CD14-positive monocyte (primary cell): ENCODE results near the gene TSHZ2. TPM values are rescaled to one million over a fixed set of nuclear protein-coding genes. Genes with fewer than 3 reads are reported as not detected.

Source experiments
- DNase-seq, 3 donors: peaks; one replicate each; pipeline ENCODE4 v3.0.0-alpha.2; 2011 to 2022
- H2AFZ ChIP-seq: 2 replicates; pipeline ENCODE4 v1.6.0; 2012; ENCODE audit warnings: mild to moderate bottlenecking, low read depth, low read length, inconsistent platforms; ENCODE audit not compliant: insufficient read depth, poor library complexity, severe bottlenecking
- H3K27ac ChIP-seq, 2 donors: 1 replicate in 1 of 2; 2 replicates in 1 of 2; pipeline ENCODE4 v1.5.1; 2012 to 2013; ENCODE audit warnings: low read length in 2 of 2, control low read depth in 1 of 2, inconsistent platforms in 1 of 2, low read depth in 1 of 2, mild to moderate bottlenecking in 1 of 2
- H3K27me3 ChIP-seq, 2 donors: one replicate each; pipeline versions ENCODE4 v1.6.0 to v1.6.1; 2011 to 2013; ENCODE audit warnings: low read length in 2 of 2; ENCODE audit not compliant: control insufficient read depth in 2 of 2, insufficient read depth in 2 of 2
- H3K36me3 ChIP-seq, 2 donors: replicated peaks in 1 of 2; 1 replicate in 1 of 2; 2 replicates in 1 of 2; pipeline versions ENCODE4 v1.5.1 to v1.6.1; 2012 to 2013; ENCODE audit warnings: low read length in 2 of 2, control low read depth in 1 of 2, inconsistent platforms in 1 of 2, mild to moderate bottlenecking in 1 of 2; ENCODE audit not compliant: insufficient read depth in 2 of 2, control insufficient read depth in 1 of 2
- H3K4me1 ChIP-seq, 2 donors: 1 replicate in 1 of 2; 2 replicates in 1 of 2; pipeline versions ENCODE4 v1.5.1 to v1.6.1; 2012 to 2013; ENCODE audit warnings: low read length in 2 of 2, control low read depth in 1 of 2, inconsistent platforms in 1 of 2, mild to moderate bottlenecking in 1 of 2, moderate library complexity in 1 of 2; ENCODE audit not compliant: insufficient read depth in 2 of 2, control insufficient read depth in 1 of 2
- H3K4me2 ChIP-seq: replicated peaks from 2 replicates; pipeline ENCODE3; 2012; ENCODE audit warnings: low read length, moderate library complexity, mild to moderate bottlenecking; ENCODE audit not compliant: poor library complexity, severe bottlenecking; ENCODE audit errors: extremely low read depth
- H3K4me3 ChIP-seq, 3 experiments: fragments of 200-600 bp in 1 of 3; sonication (generic) in 1 of 3; replicated peaks in 1 of 3; 1 replicate in 2 of 3; 2 replicates in 1 of 3; pipeline ENCODE4 v1.5.1; 2011 to 2013; ENCODE audit warnings: low read length in 3 of 3, mild to moderate bottlenecking in 3 of 3, control low read depth in 2 of 3, low read depth in 2 of 3, inconsistent platforms in 1 of 3, moderate library complexity in 1 of 3
- H3K79me2 ChIP-seq: 2 replicates; pipeline ENCODE4 v1.6.0; 2012; ENCODE audit warnings: mild to moderate bottlenecking, control low read depth, inconsistent platforms, low read length, moderate library complexity; ENCODE audit not compliant: insufficient read depth
- H3K9ac ChIP-seq: 2 replicates; pipeline ENCODE4 v1.6.0; 2017; ENCODE audit warnings: low read length, mild to moderate bottlenecking; ENCODE audit not compliant: insufficient read depth, poor library complexity, severe bottlenecking
- H3K9me3 ChIP-seq, 2 donors: replicated peaks in 1 of 2; 1 replicate in 1 of 2; 2 replicates in 1 of 2; pipeline versions ENCODE4 v1.5.1 to v1.6.1; 2012 to 2013; ENCODE audit warnings: low read length in 2 of 2, control low read depth in 1 of 2; ENCODE audit not compliant: control insufficient read depth in 1 of 2, insufficient read depth in 1 of 2
- H4K20me1 ChIP-seq: 2 replicates; pipeline ENCODE4 v1.6.0; 2012; ENCODE audit warnings: mild to moderate bottlenecking, low read length, control low read depth, moderate library complexity; ENCODE audit not compliant: insufficient read depth
- H3K27ac Mint-ChIP-seq, 7 donors: one replicate each; pipeline ENCODE4 v1.8.0; 2020; ENCODE audit warnings: mild to moderate bottlenecking in 7 of 7, mixed read lengths in 7 of 7, moderate library complexity in 6 of 7, inconsistent platforms in 2 of 7
- H3K27me3 Mint-ChIP-seq, 3 donors: one replicate each; pipeline ENCODE4 v1.8.0; 2021 to 2022; ENCODE audit warnings: low read depth in 3 of 3, mild to moderate bottlenecking in 3 of 3, mixed read lengths in 3 of 3, moderate library complexity in 3 of 3, inconsistent platforms in 1 of 3
- H3K36me3 Mint-ChIP-seq, 2 donors: one replicate each; pipeline ENCODE4 v1.8.0; 2020; ENCODE audit warnings: mixed read lengths in 2 of 2, inconsistent platforms in 1 of 2, mild to moderate bottlenecking in 1 of 2
- H3K4me1 Mint-ChIP-seq: one replicate; pipeline ENCODE4 v1.8.0; 2020; ENCODE audit warnings: mild to moderate bottlenecking, mixed read lengths
- H3K4me3 Mint-ChIP-seq, 2 donors: one replicate each; pipeline ENCODE4 v1.8.0; 2020; ENCODE audit warnings: mild to moderate bottlenecking in 2 of 2, mixed read lengths in 2 of 2, moderate library complexity in 1 of 2
- H3K9me3 Mint-ChIP-seq, 7 donors: one replicate each; pipeline ENCODE4 v1.8.0; 2020 to 2022; ENCODE audit warnings: mixed read lengths in 7 of 7, mild to moderate bottlenecking in 6 of 7, moderate library complexity in 6 of 7, inconsistent platforms in 2 of 7
- WGBS: methylation state at CpG from one replicate; pipeline ENCODE4 v1.1.5; 2013; ENCODE audit warnings: missing lambda C conversion rate; ENCODE audit not compliant: insufficient coverage; 5-methylcytosine and 5-hydroxymethylcytosine counted together
- intact Hi-C, 2 donors: fragments of 100-400 bp; cut with micrococcal nuclease; formaldehyde crosslinking; loops; one replicate each; pipeline versions ENCODE4 v1.15.0 to v1.15.1; 2023
- polyA plus RNA-seq, 3 donors: library from polyadenylated mRNA; depleted of rRNA in 1 of 3; unstranded in 2 of 3; stranded (reverse) in 1 of 3; fragments of 300-500 nt in 2 of 3; fragments of >200 nt in 1 of 3; fragmentation: Illumina TruSeq in 2 of 3; gene quantifications; 1 replicate in 2 of 3; 2 replicates in 1 of 3; pipeline ENCODE4 v1.2.3, GENCODE V29; 2012 to 2021
- TF ChIP-seq, protein P1 (sequence below): fragments of 200-600 bp; IDR thresholded peaks from one replicate; pipeline ENCODE4 v1.8.0; 2022; ENCODE audit warnings: antibody characterized with exemption, mild to moderate bottlenecking

Gene TSHZ2
- polyA plus RNA-seq, 3 donors, result not detected

DNA sequence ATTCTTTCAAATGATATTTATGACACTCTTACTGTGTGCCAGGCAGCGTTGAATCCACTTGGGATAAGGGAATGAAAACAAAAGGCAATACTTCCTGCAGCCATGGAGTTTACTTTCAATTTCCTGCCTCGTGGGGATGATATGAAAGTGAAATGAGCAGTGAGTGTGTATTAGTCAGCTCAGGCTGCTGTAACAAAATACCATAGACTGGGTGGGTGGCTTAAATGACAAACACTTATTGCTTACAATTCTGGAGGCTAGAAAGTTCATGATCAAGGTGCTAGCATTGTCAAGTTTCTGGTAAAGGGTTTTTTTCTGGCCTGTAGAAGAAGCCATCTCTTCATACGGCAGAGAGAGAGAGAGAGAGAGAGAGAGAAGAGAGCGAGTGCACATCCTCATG lies 41.7 kb downstream of the TSHZ2 start:
- peaks cover 2 to 4% (median 4%) of the 10 kb centered on the region in 3 donors for H3K27me3 Mint-ChIP-seq

DNA sequence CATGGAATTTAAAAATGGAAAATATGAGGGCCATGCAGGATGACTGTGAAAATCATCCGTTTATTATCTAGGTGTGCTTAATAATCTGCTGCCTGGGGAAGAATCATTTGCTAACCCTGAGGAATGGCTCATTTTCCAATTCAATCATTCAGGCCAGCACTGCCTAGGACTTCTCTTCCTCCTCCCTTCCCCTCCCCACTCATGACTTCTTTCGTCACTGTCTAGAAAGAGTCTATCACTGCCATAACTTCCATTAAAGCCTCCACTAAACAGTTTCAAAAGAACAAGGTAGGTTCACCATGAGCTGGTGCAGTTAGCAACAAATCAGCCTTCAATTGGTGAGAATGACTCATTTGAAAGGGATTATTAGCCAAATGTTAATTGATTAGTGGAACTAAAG lies 43.9 kb downstream of the TSHZ2 start:
- Histone ChIP-seq H3K4me1 (no peaks in the 10 kb centered on the region), H3K27ac (no peak overlapping the region), H3K27me3 (no peaks in the 10 kb centered on the region), H3K79me2 (no peaks in the 10 kb centered on the region), H2AFZ (no peak overlapping the region), H3K4me2 (no peak overlapping the region), H3K4me3 (no peak overlapping the region), H3K36me3 (no peaks in the 10 kb centered on the region), H3K9me3 (peaks cover 0 to 2% of the 10 kb centered on the region in 2 donors), H3K9ac (no peak overlapping the region), H4K20me1 (no peaks in the 10 kb centered on the region)
- Mint-ChIP-seq H3K4me3 (no peak overlapping the region), H3K4me1 (no peaks in the 10 kb centered on the region), H3K27me3 (peaks cover 2 to 6% (median 6%) of the 10 kb centered on the region in 3 donors), H3K27ac (no peak overlapping the region), H3K9me3 (peaks cover 0 to 11% (median 6%) of the 10 kb centered on the region in 7 donors), H3K36me3 (no peaks in the 10 kb centered on the region)
- no peak for DNase-seq
- WGBS, result no CpG with 5 or more reads among the region's 2 CpGs
- intact Hi-C loops, result no loop called here
- TF ChIP-seq, protein P1, sequence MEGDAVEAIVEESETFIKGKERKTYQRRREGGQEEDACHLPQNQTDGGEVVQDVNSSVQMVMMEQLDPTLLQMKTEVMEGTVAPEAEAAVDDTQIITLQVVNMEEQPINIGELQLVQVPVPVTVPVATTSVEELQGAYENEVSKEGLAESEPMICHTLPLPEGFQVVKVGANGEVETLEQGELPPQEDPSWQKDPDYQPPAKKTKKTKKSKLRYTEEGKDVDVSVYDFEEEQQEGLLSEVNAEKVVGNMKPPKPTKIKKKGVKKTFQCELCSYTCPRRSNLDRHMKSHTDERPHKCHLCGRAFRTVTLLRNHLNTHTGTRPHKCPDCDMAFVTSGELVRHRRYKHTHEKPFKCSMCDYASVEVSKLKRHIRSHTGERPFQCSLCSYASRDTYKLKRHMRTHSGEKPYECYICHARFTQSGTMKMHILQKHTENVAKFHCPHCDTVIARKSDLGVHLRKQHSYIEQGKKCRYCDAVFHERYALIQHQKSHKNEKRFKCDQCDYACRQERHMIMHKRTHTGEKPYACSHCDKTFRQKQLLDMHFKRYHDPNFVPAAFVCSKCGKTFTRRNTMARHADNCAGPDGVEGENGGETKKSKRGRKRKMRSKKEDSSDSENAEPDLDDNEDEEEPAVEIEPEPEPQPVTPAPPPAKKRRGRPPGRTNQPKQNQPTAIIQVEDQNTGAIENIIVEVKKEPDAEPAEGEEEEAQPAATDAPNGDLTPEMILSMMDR, result no peak

More for the DNA sequence above, 41.7 kb downstream of the TSHZ2 start:
- no CpG with 5 or more reads among the region's 4 CpGs for WGBS
- H4K20me1 ChIP-seq, result no peaks in the 10 kb centered on the region
- no peak overlapping the region for H2AFZ ChIP-seq
- H3K27ac ChIP-seq, result no peak overlapping the region
- no peaks in the 10 kb centered on the region for H3K36me3 ChIP-seq
- no peak overlapping the region for H3K9ac ChIP-seq
- H3K4me3 Mint-ChIP-seq, result no peak overlapping the region
- no peak overlapping the region for H3K4me2 ChIP-seq
- DNase-seq, result no peak
- H3K4me1 Mint-ChIP-seq, result no peaks in the 10 kb centered on the region
- H3K36me3 Mint-ChIP-seq, result no peaks in the 10 kb centered on the region
- no peak overlapping the region for H3K4me3 ChIP-seq
- peaks cover 0 to 7% (median 5%) of the 10 kb centered on the region in 7 donors for H3K9me3 Mint-ChIP-seq
- H3K27me3 ChIP-seq, result no peaks in the 10 kb centered on the region
- intact Hi-C loops, result no loop called here
- H3K79me2 ChIP-seq, result no peaks in the 10 kb centered on the region
- H3K9me3 ChIP-seq, result peaks cover 0 to 2% of the 10 kb centered on the region in 2 donors
- TF ChIP-seq, protein P1, result no peak
- H3K27ac Mint-ChIP-seq, result no peak overlapping the region
- H3K4me1 ChIP-seq, result no peaks in the 10 kb centered on the region
